Heart left ventricle (tissue), 16 donors: ENCODE data around the gene PPP1R14D. TPM values are rescaled to one million over a fixed set of nuclear protein-coding genes. Genes with fewer than 3 reads are reported as not detected.
A peak's percentile ranks its signal among the peaks of the same experiment; 100 is the strongest.

ENCODE experiments used
- ATAC-seq, 4 donors: fragments of 200-7000 bp; cut with Tn5 transposase; one replicate each; pipeline ENCODE4 v1.9.1; 2020 to 2022; ENCODE audit warnings: moderate library complexity in 4 of 4, mild to moderate bottlenecking in 3 of 4, moderate number of reproducible peaks in 1 of 4
- DNase-seq, 5 donors: peaks; one replicate each; pipeline ENCODE4 v3.0.0-alpha.2; 2020
- H3K27ac ChIP-seq, 12 donors: fragments of 200-600 bp; sonication (generic) in 4 of 12; one replicate each; pipeline versions ENCODE4 v1.5.0 to v1.8.0; 2016 to 2022; ENCODE audit warnings: mild to moderate bottlenecking in 2 of 12
- H3K27me3 ChIP-seq, 9 donors: fragments of 200-600 bp; sonication (generic) in 2 of 9; one replicate each; pipeline versions ENCODE4 v1.5.1 to v1.8.0; 2016 to 2022; ENCODE audit warnings: mild to moderate bottlenecking in 3 of 9
- H3K36me3 ChIP-seq, 9 donors: fragments of 200-600 bp; sonication (generic) in 2 of 9; one replicate each; pipeline versions ENCODE4 v1.5.0 to v1.8.0; 2018 to 2022; ENCODE audit warnings: mild to moderate bottlenecking in 2 of 9
- H3K4me1 ChIP-seq, 12 donors: fragments of 200-600 bp; sonication (generic) in 4 of 12; one replicate each; pipeline versions ENCODE4 v1.5.0 to v1.8.0; 2016 to 2022; ENCODE audit warnings: mild to moderate bottlenecking in 3 of 12
- H3K4me3 ChIP-seq, 12 donors: fragments of 200-600 bp; sonication (generic) in 4 of 12; one replicate each; pipeline versions ENCODE4 v1.5.0 to v1.8.0; 2017 to 2022; ENCODE audit warnings: mild to moderate bottlenecking in 9 of 12, moderate library complexity in 4 of 12
- H3K9me3 ChIP-seq, 12 donors: fragments of 200-600 bp; sonication (generic) in 4 of 12; one replicate each; pipeline versions ENCODE4 v1.5.0 to v1.8.0; 2016 to 2022; ENCODE audit warnings: mild to moderate bottlenecking in 1 of 12
- POLR2A ChIP-seq, 2 donors: fragments of 450-650 bp; IDR thresholded peaks; one replicate each; pipeline ENCODE4 v1.6.1; 2017; ENCODE audit warnings: antibody characterized with exemption in 2 of 2, mild to moderate bottlenecking in 2 of 2, moderate library complexity in 2 of 2
- WGBS, 4 donors: extraction: QIAGEN DNeasy Blood & Tissue Kit in 2 of 4; methylation state at CpG; one replicate each; pipeline versions ENCODE4 v1.1.5 to v1.1.7; 2013 to 2018; 5-methylcytosine and 5-hydroxymethylcytosine counted together
- intact Hi-C, 10 donors: fragments of 100-400 bp; cut with DNase I; formaldehyde crosslinking; loops; one replicate each; pipeline versions ENCODE4 v1.11.1 to v1.14.2; 2022
- polyA plus RNA-seq, 2 donors: library from polyadenylated mRNA; stranded (reverse); fragments of 200-250 nt; gene quantifications; one replicate each; pipeline ENCODE4 v1.2.3, GENCODE V29; 2013
- total RNA-seq, 9 donors: library from RNA; depleted of rRNA in 2 of 9; stranded (reverse); fragments of >200 nt in 2 of 9; fragmentation: NEBNext Ultra II Directional in 3 of 9; extraction: Animal tissue kit (Norgen Biotek cat#: 25700) in 3 of 9; gene quantifications; one replicate each; pipeline versions ENCODE4 v1.1.0 to v1.2.4, GENCODE V29; 2016 to 2023
- TF ChIP-seq, protein P1 (sequence below), 12 donors: fragments of 200-600 bp; sonication (generic) in 4 of 12; IDR thresholded peaks; one replicate each; pipeline versions ENCODE4 v1.5.0 to v1.8.0; 2018 to 2022; ENCODE audit warnings: antibody characterized with exemption in 12 of 12, mild to moderate bottlenecking in 5 of 12
- donor health status: ischemic (EF 13 %, LVEDD 7.1; RV severe dilation, severe dysfunction).
- donor health status: healthy with polysubstance abuse.
- donor health status: DM: no; HTN: yes; CAD: no.
- donor health status: DM: no; HTN: no; CAD: no.
- donor health status: ischemic (EF 25% LVEDD 6.9; RV normal size, moderate dysfunction).
- donor health status: ischemic (EF 25% LVEDD 5.7; RV mildly dilated, moderate dysfunction).
- donor health status: healthy.
- donor health status: DM: yes; HTN: yes; CAD: no.
- donor health status: ischemic (EF 35%, LVEDD 5.7; RV mildly dilated, moderate dysfunction).
- donor health status: nonischemic (EF 11% LVEDD 7.7; RV severe dilation, severe dysfunction).
- donor health status: DM: yes; HTN: yes; CAD: no.
- donor health status: PGD.
- donor health status: ischemic (EF 29% LVEDD 5.4; RV normal size, mild dysfunction).
- donor health status: nonischemic (EF 23%, LVEDD 6.1; RV moderate dilation, normal function).

Gene PPP1R14D
- total and polyA plus RNA-seq, 11 donors, result not detected

DNA sequence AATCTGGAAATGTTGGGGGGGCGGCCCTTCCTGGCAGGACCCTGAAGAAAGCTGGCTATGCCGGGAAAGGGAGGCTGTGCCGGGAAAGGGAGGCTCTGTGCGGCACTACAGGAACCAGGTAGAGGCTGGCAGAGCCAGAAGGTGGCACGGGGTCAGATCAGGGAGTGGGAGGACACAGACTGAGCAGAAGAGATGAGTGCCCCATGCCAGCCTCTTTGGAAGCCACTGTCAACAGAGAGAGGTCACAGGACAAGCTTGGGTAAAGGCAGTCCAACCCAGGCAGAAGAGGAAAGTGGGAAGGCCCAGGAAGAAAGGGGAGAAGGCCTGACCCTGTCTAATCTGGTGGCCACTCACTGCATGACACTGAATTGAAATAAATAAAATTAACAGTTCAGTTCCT lies 57.3 kb downstream of the PPP1R14D start:
- Histone ChIP-seq H3K4me3 (no peak overlapping the region), H3K27ac (no peak overlapping the region), H3K4me1 (peaks cover 0 to 25% (median 2%) of the 10 kb centered on the region in 12 donors), H3K9me3 (no peaks in the 10 kb centered on the region), H3K36me3 (peaks cover 2 to 78% (median 48%) of the 10 kb centered on the region in 9 donors), H3K27me3 (no peaks in the 10 kb centered on the region)
- ATAC-seq (no peak), DNase-seq (no peak)
- 92 to 97% (median 94%) methylated on average over 5 of the region's 5 CpGs for WGBS, 4 donors
- TF ChIP-seq, protein P1, sequence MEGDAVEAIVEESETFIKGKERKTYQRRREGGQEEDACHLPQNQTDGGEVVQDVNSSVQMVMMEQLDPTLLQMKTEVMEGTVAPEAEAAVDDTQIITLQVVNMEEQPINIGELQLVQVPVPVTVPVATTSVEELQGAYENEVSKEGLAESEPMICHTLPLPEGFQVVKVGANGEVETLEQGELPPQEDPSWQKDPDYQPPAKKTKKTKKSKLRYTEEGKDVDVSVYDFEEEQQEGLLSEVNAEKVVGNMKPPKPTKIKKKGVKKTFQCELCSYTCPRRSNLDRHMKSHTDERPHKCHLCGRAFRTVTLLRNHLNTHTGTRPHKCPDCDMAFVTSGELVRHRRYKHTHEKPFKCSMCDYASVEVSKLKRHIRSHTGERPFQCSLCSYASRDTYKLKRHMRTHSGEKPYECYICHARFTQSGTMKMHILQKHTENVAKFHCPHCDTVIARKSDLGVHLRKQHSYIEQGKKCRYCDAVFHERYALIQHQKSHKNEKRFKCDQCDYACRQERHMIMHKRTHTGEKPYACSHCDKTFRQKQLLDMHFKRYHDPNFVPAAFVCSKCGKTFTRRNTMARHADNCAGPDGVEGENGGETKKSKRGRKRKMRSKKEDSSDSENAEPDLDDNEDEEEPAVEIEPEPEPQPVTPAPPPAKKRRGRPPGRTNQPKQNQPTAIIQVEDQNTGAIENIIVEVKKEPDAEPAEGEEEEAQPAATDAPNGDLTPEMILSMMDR (IDR thresholded peaks at IDR 0.05), result no peak
- TF ChIP-seq POLR2A (IDR thresholded peaks at IDR 0.05), result no peak
- intact Hi-C loops, result no loop called here

DNA sequence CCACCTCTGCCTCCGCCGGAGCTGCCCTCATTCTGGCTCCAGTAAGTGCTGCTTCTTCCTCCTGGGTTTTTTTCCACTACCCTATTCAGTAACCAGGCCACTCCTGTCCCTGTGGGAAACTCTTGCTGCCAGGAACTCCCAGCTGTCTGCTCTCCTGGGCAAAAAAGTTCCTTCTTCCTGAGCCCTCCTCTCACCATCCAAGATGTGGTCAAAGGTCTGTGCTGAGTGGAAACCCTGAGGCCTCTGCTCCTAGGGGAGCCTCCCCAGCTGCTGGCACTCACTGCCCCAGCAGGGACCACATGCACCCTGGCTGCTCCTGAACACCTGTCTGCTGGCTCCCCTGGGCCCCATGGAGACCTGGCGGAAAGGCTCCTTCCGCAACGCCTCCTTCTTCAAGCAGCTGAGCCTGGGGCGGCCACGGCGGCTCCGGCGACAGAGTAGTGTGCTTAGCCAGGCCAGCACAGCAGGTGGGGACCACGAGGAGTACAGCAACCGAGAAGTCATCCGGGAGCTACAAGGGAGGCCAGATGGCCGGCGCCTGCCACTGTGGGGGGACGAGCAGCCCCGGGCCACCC lies 58.3 kb downstream of the PPP1R14D start:
- no peaks in the 10 kb centered on the region for H3K27me3 ChIP-seq
- peak overlapping the region in 1 of 12 donors; percentile 10 for H3K27ac ChIP-seq
- H3K4me3 ChIP-seq, result no peak overlapping the region
- intact Hi-C loops, result no loop called here
- DNase-seq (no peak), ATAC-seq (no peak)
- TF ChIP-seq, protein P1 (IDR thresholded peaks at IDR 0.05), result no peak
- no peak for TF ChIP-seq POLR2A (IDR thresholded peaks at IDR 0.05)
- WGBS, 4 donors, result 79 to 85% (median 82%) methylated on average over 9 to 17 of the region's 17 CpGs
- peaks cover 2 to 68% (median 38%) of the 10 kb centered on the region in 9 donors for H3K36me3 ChIP-seq
- H3K4me1 ChIP-seq, result peaks cover 0 to 31% (median 2%) of the 10 kb centered on the region in 12 donors
- no peaks in the 10 kb centered on the region for H3K9me3 ChIP-seq

DNA sequence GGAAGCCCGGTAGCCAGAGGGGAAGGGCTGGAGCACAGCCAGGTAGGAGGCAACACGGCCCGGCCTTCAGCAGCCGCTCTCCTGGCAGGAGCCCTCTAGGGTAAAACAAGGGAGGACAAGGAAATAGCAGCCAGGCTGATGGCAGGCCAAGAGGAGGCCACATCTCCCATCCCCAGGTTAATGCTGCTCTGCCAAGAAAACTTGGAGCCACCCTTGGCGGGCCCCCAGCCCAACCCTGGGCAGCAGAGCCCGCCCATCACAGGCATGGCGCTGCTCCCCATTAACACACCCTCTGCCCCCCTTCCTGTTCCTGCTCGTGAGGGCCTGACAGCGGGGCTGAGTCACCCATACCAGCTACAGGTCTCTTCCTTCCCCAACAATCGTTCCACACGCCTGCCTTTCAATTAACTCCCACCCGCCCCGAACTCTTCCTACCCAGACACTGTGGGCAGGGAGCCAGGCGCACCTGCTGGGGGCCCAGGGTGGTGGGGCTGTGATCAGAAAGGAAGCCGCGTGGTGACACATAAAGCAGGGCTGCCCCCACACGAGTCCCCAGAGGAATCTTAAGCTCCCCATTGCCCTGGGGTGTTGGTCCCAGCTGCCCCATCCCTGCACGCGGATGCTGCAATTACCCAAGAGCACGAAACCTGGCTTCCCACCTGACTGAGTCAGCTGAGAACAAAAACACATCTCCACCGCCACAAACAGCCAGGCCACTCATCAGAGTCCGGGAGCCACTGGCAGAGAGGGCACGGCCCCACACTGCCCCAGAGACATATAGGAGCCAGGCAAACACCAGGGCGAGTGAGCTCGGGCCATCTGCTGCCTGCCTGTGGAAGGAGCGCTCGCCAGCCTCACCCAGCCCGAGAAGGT lies 59.0 kb downstream of the PPP1R14D start, which contains the start of gene C15orf62:
Gene C15orf62 (plus strand): TSS at position 707 of the 873 bp plus-strand sequence. CDS start 516 bp downstream, outside the sequence.
- H3K4me3 ChIP-seq, result no peak within 1 kb of the TSS
- peaks cover 2 to 61% (median 30%) of the 10 kb centered on the region in 9 donors for H3K36me3 ChIP-seq
- H3K27me3 ChIP-seq, result no peaks in the 10 kb centered on the region
- H3K4me1 ChIP-seq, result peaks cover 0 to 39% (median 6%) of the 10 kb centered on the region in 12 donors
- no peaks in the 10 kb centered on the region for H3K9me3 ChIP-seq
- ATAC-seq, result no peak
- peak within 1 kb of the TSS in 2 of 12 donors; percentile 10 to 24 for H3K27ac ChIP-seq
- no peak for DNase-seq
- 60 to 75% (median 69%) methylated on average over 21 to 28 of the region's 28 CpGs for WGBS, 4 donors
- TF ChIP-seq POLR2A (IDR thresholded peaks at IDR 0.05), result no peak
- TF ChIP-seq, protein P1 (IDR thresholded peaks at IDR 0.05), result no peak
- intact Hi-C loops, result loop anchor here in 4 of 10 donors (5.0 to 10.0 kb wide), 4 partner anchors 33 to 175 kb away; partner anchors contain the start of genes DNAJC17 (in 1 of the 4), KNL1 (in 1 of the 4), VPS18 (in 1 of the 4) and ZFYVE19 (in 1 of the 4)
